H1 (cell line): ENCODE data around the gene C1orf174. TPM values are rescaled to one million over a fixed set of nuclear protein-coding genes. Genes with fewer than 3 reads are reported as not detected.

Experiments used
- KDM1A ChIP-seq: fragments of 200-600, 300-600 bp; sonication (generic); IDR thresholded peaks from 2 replicates; pipeline ENCODE4 v1.7.1; 2016; ENCODE audit warnings: mild to moderate bottlenecking, low read length, borderline replicate concordance
- RFX5 ChIP-seq: IDR thresholded peaks from 2 replicates; pipeline ENCODE4 v1.6.1; 2011; ENCODE audit warnings: low read depth, low read length, improper control_type of control experiment, borderline replicate concordance
- RNF2 ChIP-seq: fragments of 200-900, 300-1000 bp; sonication (generic); IDR thresholded peaks from 2 replicates; pipeline ENCODE4 v1.7.1; 2016; ENCODE audit warnings: borderline replicate concordance, low read depth, mild to moderate bottlenecking, antibody characterized with exemption, low read length; ENCODE audit not compliant: poor library complexity, severe bottlenecking; ENCODE audit errors: missing control alignments
- SP1 ChIP-seq: IDR thresholded peaks from 2 replicates; pipeline ENCODE4 v1.6.1; 2011; ENCODE audit warnings: low read depth, low read length
- SUZ12 ChIP-seq: fragments of 200-600 bp; sonication (generic); IDR thresholded peaks from 2 replicates; pipeline ENCODE4 v1.6.1; 2012; ENCODE audit warnings: mild to moderate bottlenecking, inconsistent platforms, low read length, moderate library complexity, mixed read lengths
- TCF12 ChIP-seq: IDR thresholded peaks from 2 replicates; pipeline ENCODE4 v1.6.1; 2011; ENCODE audit warnings: low read depth, mild to moderate bottlenecking, low read length
- ZNF274 ChIP-seq: IDR thresholded peaks from 2 replicates; pipeline ENCODE4 v1.7.0; 2012; ENCODE audit warnings: low read length, borderline replicate concordance; ENCODE audit errors: extremely low read depth
- polyA plus RNA-seq, 7 experiments: library from polyadenylated mRNA; depleted of rRNA in 3 of 7; stranded (reverse) in 5 of 7; unstranded in 2 of 7; fragments of >200 nt in 5 of 7; fragments of 200-250 nt in 2 of 7; gene quantifications; 1 replicate in 5 of 7; 2 replicates in 1 of 7; 4 replicates in 1 of 7; pipeline versions ENCODE4 v1.2.1 to v1.2.3, GENCODE V29; 2011 to 2013; ENCODE audit warnings: missing spikeins in 2 of 7, mixed read lengths in 2 of 7
- total RNA-seq: library from RNA; stranded (reverse); fragmentation: NEBNext Ultra II Directional; extraction: Animal tissue kit (Norgen Biotek cat#: 25700); gene quantifications from 2 replicates; pipeline ENCODE4 v1.2.1, GENCODE V29; 2021

C1orf174 gene
- total and polyA plus RNA-seq, 2 of the 8 experiments (the other 6 are each of a cell fraction or from before 2014, with no cell fraction given), result 28.4 to 32.4 TPM

DNA sequence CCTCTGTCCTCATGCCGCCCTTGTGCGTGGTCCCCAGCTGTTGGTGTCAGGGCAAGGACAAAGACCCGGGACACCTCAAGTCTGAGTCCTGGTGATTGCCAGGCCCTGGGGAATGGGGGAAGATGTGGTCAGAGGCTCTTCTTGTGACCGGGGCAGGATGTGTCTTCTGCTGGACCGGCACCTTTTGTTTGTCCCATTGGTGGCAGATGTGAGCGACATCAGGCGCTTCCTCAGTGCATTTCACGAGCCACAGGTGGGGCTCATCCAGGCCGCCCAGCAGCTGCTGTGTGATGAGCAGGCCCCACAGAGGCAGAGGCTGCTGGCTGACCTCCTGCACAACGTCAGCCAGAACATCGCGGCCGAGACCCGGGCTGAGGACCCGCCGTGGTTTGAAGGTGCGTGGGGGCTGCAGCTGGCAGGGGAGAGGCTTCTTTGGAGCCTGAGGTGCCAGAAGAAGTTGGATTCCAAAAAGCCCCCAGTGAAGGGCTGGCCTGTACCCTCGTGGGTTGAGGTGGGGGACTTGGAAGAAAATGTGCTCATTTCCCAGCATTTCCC is 34.4 kb downstream of the C1orf174 start (continued):
- TF ChIP-seq ZNF274 (no peak), SP1 (no peak), RFX5 (no peak), SUZ12 (no peak), RNF2 (no peak), KDM1A (no peak), TCF12 (no peak)
